GM23338 (cell line): ENCODE results near the gene MCTP1. TPM values are rescaled to one million over a fixed set of nuclear protein-coding genes. Genes with fewer than 3 reads are reported as not detected.

Experiments used
- ATAC-seq: fragments of 200-7000 bp; cut with Tn5 transposase; 3 replicates; pipeline ENCODE4 v1.9.1; 2020
- DNase-seq: peaks from one replicate; pipeline ENCODE4 v3.0.0-alpha.2; 2015; ENCODE audit warnings: low spot score
- H2AFZ ChIP-seq: fragments of 200-600 bp; sonication (generic); 2 replicates; pipeline ENCODE4 v1.8.0; 2016; ENCODE audit warnings: antibody characterized with exemption, mild to moderate bottlenecking, moderate library complexity
- H3F3A ChIP-seq: fragments of 200-600 bp; sonication (generic); replicated peaks from 2 replicates; pipeline ENCODE4 v1.8.0; 2017; ENCODE audit warnings: antibody characterized with exemption, mixed run types, low read depth
- H3K27ac ChIP-seq: fragments of 200-600 bp; sonication (generic); 2 replicates; pipeline ENCODE4 v1.6.1; 2016; ENCODE audit warnings: low read depth
- H3K27me3 ChIP-seq: fragments of 200-600 bp; sonication (generic); 2 replicates; pipeline ENCODE4 v1.8.0; 2016; ENCODE audit warnings: mild to moderate bottlenecking, mixed run types, moderate library complexity; ENCODE audit not compliant: insufficient read depth
- H3K36me3 ChIP-seq: fragments of 200-600 bp; sonication (generic); 2 replicates; pipeline ENCODE4 v1.8.0; 2016; ENCODE audit warnings: mild to moderate bottlenecking; ENCODE audit not compliant: insufficient read depth
- H3K4me1 ChIP-seq: fragments of 200-600 bp; sonication (generic); 2 replicates; pipeline ENCODE4 v1.8.0; 2016; ENCODE audit warnings: mild to moderate bottlenecking, moderate library complexity; ENCODE audit not compliant: insufficient read depth
- H3K4me2 ChIP-seq: fragments of 200-600 bp; sonication (generic); 2 replicates; pipeline ENCODE4 v1.7.1; 2017; ENCODE audit warnings: mixed run types
- H3K4me3 ChIP-seq: fragments of 200-600 bp; sonication (generic); 2 replicates; pipeline ENCODE4 v1.6.1; 2016; ENCODE audit warnings: mixed run types
- H3K79me2 ChIP-seq: fragments of 200-600 bp; sonication (generic); replicated peaks from 2 replicates; pipeline ENCODE4 v1.8.0; 2017; ENCODE audit warnings: mild to moderate bottlenecking; ENCODE audit not compliant: insufficient read depth
- H3K9me2 ChIP-seq: fragments of 200-600 bp; sonication (generic); 2 replicates; pipeline ENCODE4 v1.8.0; 2017; ENCODE audit not compliant: insufficient read depth
- H4K20me1 ChIP-seq: fragments of 200-600 bp; sonication (generic); replicated peaks from 2 replicates; pipeline ENCODE4 v1.8.0; 2017; ENCODE audit warnings: mild to moderate bottlenecking; ENCODE audit not compliant: insufficient read depth
- H3K27ac Mint-ChIP-seq: 2 replicates; pipeline ENCODE4 v1.8.0; 2020; ENCODE audit warnings: inconsistent platforms, mild to moderate bottlenecking, moderate library complexity, mixed read lengths
- H3K27me3 Mint-ChIP-seq: 3 replicates; pipeline ENCODE4 v1.8.0; 2022; ENCODE audit warnings: low read depth, mild to moderate bottlenecking, moderate library complexity, mixed read lengths, inconsistent platforms; ENCODE audit not compliant: insufficient read depth, poor library complexity
- H3K36me3 Mint-ChIP-seq: 3 replicates; pipeline ENCODE4 v1.8.0; 2021; ENCODE audit warnings: low read depth, mild to moderate bottlenecking, inconsistent platforms, moderate library complexity, mixed read lengths
- H3K4me1 Mint-ChIP-seq: 3 replicates; pipeline ENCODE4 v1.8.0; 2020; ENCODE audit warnings: mild to moderate bottlenecking, inconsistent platforms, mixed read lengths
- H3K4me3 Mint-ChIP-seq: 3 replicates; pipeline ENCODE4 v1.8.0; 2021; ENCODE audit warnings: moderate library complexity, mild to moderate bottlenecking, inconsistent platforms, mixed read lengths
- H3K9me3 Mint-ChIP-seq: 3 replicates; pipeline ENCODE4 v1.8.0; 2020; ENCODE audit warnings: moderate library complexity, mild to moderate bottlenecking, inconsistent platforms, mixed read lengths
- CREB1 ChIP-seq: fragments of 250-450 bp; sonication (Bioruptor Pico); IDR thresholded peaks from 2 replicates; pipeline ENCODE4 v1.5.0; 2020; ENCODE audit warnings: low read depth, mild to moderate bottlenecking, moderate library complexity
- ETS1 ChIP-seq: IDR thresholded peaks from 2 replicates; pipeline ENCODE4 v1.6.1; 2016; ENCODE audit warnings: antibody characterized with exemption
- EZH2 ChIP-seq: fragments of 200-600 bp; sonication (generic); IDR thresholded peaks from one replicate; pipeline ENCODE4 v1.8.0; 2017; ENCODE audit warnings: antibody characterized with exemption, mild to moderate bottlenecking, low read depth; ENCODE audit not compliant: unreplicated experiment
- EZH2phosphoT487 ChIP-seq: fragments of 200-600 bp; sonication (generic); IDR thresholded peaks from one replicate; pipeline ENCODE4 v1.8.1; 2018; ENCODE audit warnings: antibody characterized with exemption; ENCODE audit not compliant: unreplicated experiment
- JUNB ChIP-seq: IDR thresholded peaks from one replicate; pipeline ENCODE4 v1.6.1; 2016; ENCODE audit warnings: antibody characterized with exemption; ENCODE audit not compliant: unreplicated experiment
- POLR2AphosphoS5 ChIP-seq: IDR thresholded peaks from 2 replicates; pipeline ENCODE4 v1.6.1; 2016; ENCODE audit warnings: antibody characterized with exemption, low read depth
- REST ChIP-seq: IDR thresholded peaks from one replicate; pipeline ENCODE4 v1.6.1; 2018; ENCODE audit warnings: antibody characterized with exemption; ENCODE audit not compliant: unreplicated experiment
- STAT1 ChIP-seq: IDR thresholded peaks from one replicate; pipeline ENCODE4 v1.6.1; 2016; ENCODE audit warnings: antibody characterized with exemption; ENCODE audit not compliant: unreplicated experiment
- ZNF114 ChIP-seq: fragments of 250-450 bp; sonication (Bioruptor Pico); IDR thresholded peaks from 2 replicates; pipeline ENCODE4 v1.5.0; 2020; ENCODE audit warnings: mild to moderate bottlenecking, moderate library complexity
- ZNF331 ChIP-seq: fragments of 250-450 bp; sonication (Bioruptor Pico); IDR thresholded peaks from 2 replicates; pipeline ENCODE4 v1.5.0; 2020; ENCODE audit warnings: low read depth, mild to moderate bottlenecking, moderate library complexity
- ZNF462 ChIP-seq: fragments of 250-450 bp; sonication (Bioruptor Pico); IDR thresholded peaks from 2 replicates; pipeline ENCODE4 v1.5.0; 2020; ENCODE audit warnings: mild to moderate bottlenecking, moderate library complexity
- polyA plus RNA-seq: library from polyadenylated mRNA; unstranded; fragments of >200 nt; fragmentation: Nextera tagmentation; extraction: Ambion mirVana; gene quantifications from 2 replicates; pipeline ENCODE4 v1.2.1, GENCODE V29; 2016
- total RNA-seq: library from RNA; depleted of rRNA; stranded (reverse); fragments of >200 nt; shearing (Covaris generic); gene quantifications from 2 replicates; pipeline ENCODE4 v1.2.3, GENCODE V29; 2014

MCTP1 gene
- total and polyA plus RNA-seq, 2 experiments from 2014 or later: 3.7 to 4.2 TPM

DNA sequence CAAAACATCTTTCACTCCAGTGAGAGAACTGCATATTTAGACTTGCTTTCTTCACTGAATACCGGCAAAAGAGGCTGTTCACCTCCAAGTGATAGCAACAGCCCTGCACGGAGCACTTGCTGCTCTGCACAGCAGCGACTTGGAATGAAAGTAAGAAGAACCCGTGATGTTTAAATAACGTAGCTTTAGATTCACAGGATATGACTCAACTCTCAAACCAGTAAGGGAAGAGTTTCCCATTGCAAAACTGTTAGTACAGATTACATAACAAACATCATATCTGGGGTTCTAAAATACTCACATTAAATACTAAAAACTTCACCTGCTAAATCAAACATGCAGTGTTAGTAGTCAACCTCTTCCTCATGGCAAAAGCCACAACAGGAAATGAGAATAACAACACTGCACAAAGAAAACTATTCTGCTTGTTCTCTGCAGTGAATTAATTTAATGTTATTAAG is 203.4 kb downstream of the MCTP1 start:
- Mint-ChIP-seq H3K9me3 (no peaks in the 10 kb centered on the region), H3K4me3 (peak overlapping the region; percentile 51; the same call in 2 of the 3 replicates), H3K4me1 (peaks cover 29% of the 10 kb centered on the region), H3K27ac (peak overlapping the region; percentile 53), H3K27me3 (peaks cover 1% of the 10 kb centered on the region), H3K36me3 (no peaks in the 10 kb centered on the region)
- Histone ChIP-seq H3K27ac (0 out of 2 replicates have a peak overlapping the region, but pooled peaks have one; percentile 2), H3K79me2 (no peaks in the 10 kb centered on the region), H3K4me3 (peak overlapping the region; percentile 3; the same call in 1 of the 2 replicates), H3K36me3 (no peaks in the 10 kb centered on the region), H2AFZ (0 out of 2 replicates have a peak overlapping the region, but pooled peaks have one; percentile 1), H3K4me2 (peak overlapping the region; percentile 7), H4K20me1 (no peaks in the 10 kb centered on the region), H3F3A (no peaks in the 10 kb centered on the region), H3K27me3 (no peaks in the 10 kb centered on the region), H3K4me1 (peaks cover 22% of the 10 kb centered on the region), H3K9me2 (no peaks in the 10 kb centered on the region)
- peak; percentile 84 for ATAC-seq
- TF ChIP-seq JUNB (no peak), CREB1 (CRISPR knock-in tag) (no peak), STAT1 (no peak), EZH2phosphoT487 (no peak), POLR2AphosphoS5 (no peak), REST (no peak), ZNF331 (CRISPR knock-in tag) (no peak), EZH2 (no peak)
- peak; percentile 34 for DNase-seq

DNA sequence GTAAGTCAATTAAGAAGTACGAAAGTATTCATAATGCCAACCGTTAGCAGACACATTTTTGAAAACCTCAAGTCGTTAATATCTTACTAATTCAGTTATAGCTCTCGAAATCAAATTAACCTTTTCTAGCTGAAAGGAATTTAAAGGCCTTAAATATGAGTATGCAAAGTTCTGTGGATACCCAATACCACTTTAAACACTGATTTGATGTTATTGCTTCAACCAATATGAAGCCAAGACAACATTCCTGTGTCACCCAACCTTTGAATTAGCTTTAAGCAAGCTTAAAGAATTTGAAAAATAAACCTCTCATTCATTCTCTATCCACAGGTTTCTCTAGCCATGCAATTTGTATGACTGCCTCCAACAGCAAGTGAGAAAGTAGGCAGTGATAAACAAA is 204.5 kb downstream of the MCTP1 start:
- Mint-ChIP-seq H3K9me3 (no peaks in the 10 kb centered on the region), H3K36me3 (no peaks in the 10 kb centered on the region), H3K27me3 (peaks cover 1% of the 10 kb centered on the region), H3K27ac (peak overlapping the region; percentile 57; the same call in 1 of the 2 replicates), H3K4me3 (no peak overlapping the region), H3K4me1 (peaks cover 29% of the 10 kb centered on the region)
- DNase-seq: no peak
- H2AFZ ChIP-seq: no peak overlapping the region
- H3K79me2 ChIP-seq: no peaks in the 10 kb centered on the region
- H3K36me3 ChIP-seq: no peaks in the 10 kb centered on the region
- H3K9me2 ChIP-seq: no peaks in the 10 kb centered on the region
- no peak overlapping the region for H3K4me3 ChIP-seq
- no peaks in the 10 kb centered on the region for H3F3A ChIP-seq
- no peak overlapping the region for H3K27ac ChIP-seq
- ATAC-seq: no peak
- no peak overlapping the region for H3K4me2 ChIP-seq
- H3K27me3 ChIP-seq: no peaks in the 10 kb centered on the region
- H3K4me1 ChIP-seq: peaks cover 22% of the 10 kb centered on the region
- H4K20me1 ChIP-seq: no peaks in the 10 kb centered on the region
- TF ChIP-seq POLR2AphosphoS5 (no peak), ETS1 (no peak), ZNF114 (CRISPR knock-in tag) (no peak), EZH2 (no peak), ZNF462 (CRISPR knock-in tag) (no peak), EZH2phosphoT487 (no peak), CREB1 (CRISPR knock-in tag) (no peak)
